GM19395 (cell line): Measurements from ENCODE around the gene SMAD1.
"Not testable (repeated sequence)": the region's sequence is repeated elsewhere in the genome, so short reads cannot be mapped to it uniquely, and the experiment has no call there.

Experiments
- ATAC-seq: cut with Tn5 transposase; IDR thresholded peaks from one replicate; pipeline ENCODE4 v1.9.1; 2021; ENCODE audit warnings: mild to moderate bottlenecking, moderate library complexity; ENCODE audit not compliant: unreplicated experiment

The SMAD1 gene

GRCh38 chr4:145554691-145555090, 73.0 kb downstream of the SMAD1 start:
- ATAC-seq: no peak

DNA sequence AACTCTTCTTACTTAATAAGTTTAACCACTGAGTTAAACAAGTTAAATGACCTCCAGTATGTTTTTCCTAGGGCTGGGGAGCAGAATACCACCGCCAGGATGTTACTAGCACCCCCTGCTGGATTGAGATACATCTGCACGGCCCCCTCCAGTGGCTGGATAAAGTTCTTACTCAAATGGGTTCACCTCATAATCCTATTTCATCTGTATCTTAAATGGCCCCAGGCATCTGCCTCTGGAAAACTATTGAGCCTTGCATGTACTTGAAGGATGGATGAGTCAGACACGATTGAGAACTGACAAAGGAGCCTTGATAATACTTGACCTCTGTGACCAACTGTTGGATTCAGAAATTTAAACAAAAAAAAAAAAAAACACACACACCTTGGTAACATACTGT, 76.1 kb downstream of the SMAD1 start:
- peak; percentile 88 for ATAC-seq

- no peak for ATAC-seq
Measured at GRCh38 chr4:145563293-145563985, 81.8 kb downstream of the SMAD1 start.

GRCh38 chr4:145564540-145564939, 82.9 kb downstream of the SMAD1 start:
- ATAC-seq: no peak

DNA sequence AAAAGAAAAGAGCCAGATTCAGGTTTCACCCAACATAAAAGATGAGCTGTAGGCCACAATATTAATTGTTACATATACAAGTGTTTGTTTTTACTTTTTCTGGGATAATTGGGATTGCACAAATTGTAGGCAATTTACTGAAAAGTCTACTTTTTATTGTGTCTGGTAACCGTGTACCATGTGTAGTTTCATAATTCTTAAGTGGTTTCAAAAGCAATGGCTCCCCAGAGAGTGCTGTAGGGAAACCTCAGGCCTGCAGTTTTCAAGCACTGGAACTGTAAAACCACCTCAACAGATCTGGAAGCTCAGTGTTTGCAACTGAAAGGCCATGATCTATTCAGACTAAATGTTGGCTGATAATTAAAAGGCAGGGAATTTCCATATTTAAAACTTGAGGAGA, 83.7 kb downstream of the SMAD1 start:
- ATAC-seq: peak; percentile 72

DNA sequence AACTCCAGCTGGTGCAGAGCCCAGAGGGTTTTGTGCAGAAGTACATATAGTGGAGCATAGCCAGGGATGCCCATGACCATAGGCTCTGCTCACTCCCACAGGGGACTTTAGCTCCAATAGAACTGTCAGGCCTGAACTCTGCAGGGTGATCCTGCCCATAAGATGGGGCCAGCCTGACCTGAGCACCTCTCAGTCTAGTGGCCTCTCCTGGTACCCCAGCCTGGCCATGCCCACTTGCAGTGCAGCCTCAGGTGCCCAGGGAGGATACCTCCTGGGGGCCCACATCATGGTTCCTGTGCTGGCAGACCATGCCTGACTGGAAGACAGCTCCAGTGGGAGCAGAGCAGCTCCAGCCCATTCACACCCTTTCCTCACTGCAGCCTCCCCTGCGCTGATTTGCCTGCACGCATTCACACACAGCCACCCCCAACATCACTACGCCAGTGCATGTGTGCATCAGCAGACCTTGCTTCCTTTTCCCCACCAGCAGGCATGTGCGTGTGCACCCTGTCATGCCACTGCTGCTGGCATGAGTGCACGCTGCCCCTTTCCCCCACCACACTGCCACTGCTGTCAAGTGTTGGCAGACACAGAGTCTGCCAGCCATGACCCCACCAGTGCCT, 84.5 kb downstream of the SMAD1 start:
- ATAC-seq: no peak

DNA sequence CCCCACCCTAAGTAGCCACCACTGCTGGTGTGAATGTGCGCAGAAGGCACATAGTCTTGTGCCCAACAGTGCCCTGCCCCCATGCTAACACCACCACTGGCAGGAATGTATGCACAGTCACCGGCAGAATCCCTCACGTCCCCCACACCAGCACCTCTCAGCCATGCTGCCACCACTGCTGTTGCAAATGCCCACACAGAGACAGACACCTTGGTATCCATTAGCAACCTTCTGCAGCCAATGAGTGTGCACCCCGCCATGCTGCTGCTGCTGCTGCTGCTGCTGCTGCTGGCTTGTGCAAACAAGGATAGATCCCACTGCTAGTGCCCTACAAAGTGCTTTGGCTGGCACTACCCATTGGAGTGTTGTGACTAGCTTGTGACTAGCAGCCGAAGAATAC, 85.1 kb downstream of the SMAD1 start:
- ATAC-seq: no peak

GRCh38 chr4:145567516-145567915, 85.9 kb downstream of the SMAD1 start:
- ATAC-seq: no peak

GRCh38 chr4:145574546-145574945, 92.9 kb downstream of the SMAD1 start:
- ATAC-seq: not testable (repeated sequence)

DNA sequence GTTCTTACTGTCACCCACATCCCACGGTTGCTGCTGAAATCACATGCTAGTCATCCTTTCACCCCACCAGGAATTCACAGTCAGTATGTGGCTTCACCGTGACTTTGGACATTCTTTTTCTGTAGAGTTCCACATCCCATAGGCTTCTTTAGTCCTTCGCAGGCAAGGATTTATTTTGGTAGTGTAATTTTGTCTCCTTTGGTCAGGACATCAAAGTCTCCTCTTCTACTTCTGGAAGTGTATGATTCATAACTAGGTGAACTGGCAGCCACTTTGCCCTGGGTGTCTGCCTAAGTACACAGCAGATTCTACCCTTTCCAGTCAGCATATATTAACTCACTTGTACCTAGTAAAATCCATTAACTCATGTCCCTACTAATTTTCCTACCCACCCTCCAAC, 99.3 kb downstream of the SMAD1 start:
- no peak for ATAC-seq

DNA sequence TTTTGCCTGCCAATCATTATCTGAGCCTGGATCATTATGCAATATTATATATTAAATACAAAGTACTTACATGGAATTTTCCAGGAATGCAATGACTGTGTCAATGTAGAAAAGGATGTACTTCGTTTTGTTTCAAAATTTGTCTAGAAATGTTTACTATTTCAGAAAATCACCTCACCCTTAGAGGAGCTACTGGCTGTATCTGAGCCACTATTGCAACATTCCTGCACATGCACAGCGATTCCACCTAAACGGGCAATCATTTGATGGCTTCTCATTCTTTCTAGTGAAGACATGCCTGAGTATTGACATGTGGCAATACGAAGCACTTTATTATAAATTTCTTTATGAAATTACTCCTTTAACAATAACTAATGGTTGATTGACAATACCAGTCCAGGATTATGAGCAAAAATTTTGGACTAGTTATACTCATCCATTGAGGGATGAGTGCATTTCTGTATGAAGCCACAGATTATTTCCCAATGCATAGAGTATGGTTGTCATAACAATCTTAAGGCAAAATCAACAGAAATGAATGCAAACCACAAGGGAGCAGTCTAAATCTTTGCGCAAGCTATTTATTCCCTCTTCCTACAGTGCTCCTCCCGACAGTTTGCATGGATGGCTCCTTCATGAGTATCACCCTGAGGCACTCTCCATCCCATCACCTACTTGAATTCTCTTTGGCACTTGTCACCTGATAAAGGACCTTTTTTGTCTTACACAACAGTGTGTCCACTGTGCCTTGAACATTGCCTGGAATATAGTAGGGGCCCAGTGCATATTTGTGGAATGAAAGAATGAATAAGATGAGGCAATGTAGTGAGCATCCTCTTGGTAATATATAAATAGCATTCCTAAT, 101.8 kb downstream of the SMAD1 start:
- ATAC-seq: no peak

GRCh38 chr4:145587088-145587754, 105.6 kb downstream of the SMAD1 start:
- ATAC-seq: no peak

DNA sequence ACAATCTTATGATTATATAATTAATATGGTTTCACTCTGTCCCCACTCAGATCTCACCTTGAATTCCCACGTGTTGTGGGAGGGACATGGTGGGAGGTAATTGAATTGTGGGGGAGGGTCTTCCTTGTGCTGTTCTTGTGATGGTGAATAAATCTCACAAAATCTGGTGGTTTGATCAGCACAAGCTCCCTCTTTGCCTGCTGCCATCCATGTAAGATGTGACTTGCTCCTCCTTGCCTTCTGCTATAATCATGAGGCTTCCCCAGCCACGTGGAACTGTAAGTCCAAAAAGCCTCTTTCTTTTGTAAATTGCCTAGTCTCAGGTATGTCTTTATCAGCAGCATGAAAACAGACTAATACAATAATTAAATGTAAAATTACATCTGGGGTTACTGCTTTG, 107.7 kb downstream of the SMAD1 start:
- not testable (repeated sequence) for ATAC-seq

- no peak for ATAC-seq
Measured at GRCh38 chr4:145589916-145590702, 108.5 kb downstream of the SMAD1 start.

GRCh38 chr4:145602129-145602760, 120.6 kb downstream of the SMAD1 start:
- ATAC-seq: no peak

- no peak for ATAC-seq
Measured at GRCh38 chr4:145605941-145606340, 124.3 kb downstream of the SMAD1 start.
